SK-N-DZ (cell line): ENCODE measurements around the gene SEMA3F.
"Not testable (repeated sequence)": the region's sequence is repeated elsewhere in the genome, so short reads cannot be mapped to it uniquely, and the experiment has no call there.

Experiments used
- DNase-seq: peaks from one replicate; pipeline ENCODE4 v3.0.0-alpha.2; 2015; ENCODE audit warnings: low spot score

Gene SEMA3F

DNA sequence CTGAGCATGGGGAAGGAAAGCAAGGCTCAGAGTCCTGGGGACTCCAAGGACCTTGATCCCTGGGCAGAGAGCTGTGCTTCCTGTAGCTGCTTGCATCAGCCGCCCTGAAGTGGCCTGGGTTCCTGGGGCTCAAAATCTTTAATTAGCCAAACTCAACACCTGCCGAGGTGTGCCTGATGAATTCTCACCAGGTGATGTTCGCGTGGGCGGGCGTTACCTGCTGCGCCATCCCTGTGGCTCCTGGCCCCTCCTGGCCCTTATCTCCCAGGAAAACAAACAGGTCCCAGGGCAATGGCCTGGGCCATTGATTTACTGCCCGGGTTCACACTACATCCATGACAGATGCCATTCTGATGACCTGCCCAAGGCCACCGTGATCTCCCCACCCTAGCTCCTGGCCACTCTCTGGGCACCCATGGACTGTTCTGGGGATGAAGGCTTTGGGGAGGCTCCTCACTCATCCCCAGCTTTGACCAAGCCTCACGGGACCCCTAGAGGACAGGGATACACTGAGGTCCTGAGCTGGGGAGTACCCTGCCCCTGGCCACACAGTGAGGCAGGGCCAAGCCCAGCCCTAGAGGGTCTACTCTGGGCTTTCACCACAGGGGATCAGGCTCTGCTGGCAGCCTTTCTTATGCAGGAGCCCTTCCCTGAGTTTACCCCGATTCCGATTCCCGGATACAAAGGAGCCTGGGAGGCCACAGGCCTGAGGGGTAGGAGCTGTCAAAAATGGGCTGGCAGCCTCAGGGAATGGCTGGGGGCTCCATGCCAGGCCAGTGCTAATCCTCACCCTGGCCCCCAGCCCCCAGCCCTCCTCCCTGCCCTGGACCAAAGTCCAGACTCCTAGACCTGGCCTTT is 55.6 kb downstream of the SEMA3F start:
- no peak for DNase-seq

- not testable (repeated sequence) for DNase-seq
Measured at GRCh38 chr3:50211368-50211717, 56.2 kb downstream of the SEMA3F start.

DNA sequence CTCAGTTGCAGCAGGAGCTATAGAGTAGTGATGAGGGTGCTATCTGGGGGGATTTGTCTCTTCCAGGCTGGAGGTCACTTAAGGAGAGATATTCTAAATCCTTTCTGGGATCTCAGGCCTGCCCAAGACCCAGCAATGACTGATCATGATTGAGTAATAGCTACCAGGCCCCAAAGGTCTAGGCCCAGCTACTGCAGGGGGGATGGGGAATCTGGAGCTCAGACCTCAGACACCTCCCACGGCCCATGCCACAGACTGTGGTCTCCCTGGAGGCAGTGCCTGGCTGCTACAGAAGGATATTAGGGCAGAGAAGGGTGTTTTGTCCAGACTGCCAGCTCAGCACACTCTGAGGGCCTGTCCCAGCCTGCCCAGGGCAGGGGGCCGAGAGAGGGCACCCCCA is 56.8 kb downstream of the SEMA3F start:
- DNase-seq, result no peak

- DNase-seq, result no peak
Measured at GRCh38 chr3:50212502-50212901, 57.4 kb downstream of the SEMA3F start.

DNA sequence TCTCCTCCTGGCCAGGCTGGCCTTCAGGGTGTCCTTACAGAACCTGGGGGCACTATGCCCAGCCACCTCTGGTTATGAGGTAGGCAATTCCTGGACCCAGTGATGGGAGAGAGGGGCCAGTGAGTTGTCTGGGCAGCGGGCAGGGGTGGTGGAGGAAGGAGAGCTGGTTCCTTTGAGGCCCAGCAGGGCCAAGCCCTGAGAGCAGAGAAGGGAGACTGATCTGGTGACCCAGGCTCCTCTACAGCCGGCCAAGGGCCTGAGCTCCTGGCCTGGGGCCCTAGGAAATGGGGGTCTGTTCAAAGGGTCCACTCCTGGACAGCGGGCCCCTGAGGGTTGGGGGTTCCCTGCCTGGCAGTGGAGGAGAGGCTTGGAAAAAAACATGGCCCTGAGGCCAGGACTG is 57.8 kb downstream of the SEMA3F start:
- DNase-seq, result no peak

GRCh38 chr3:50213373-50213772 is 58.2 kb downstream of the SEMA3F start:
- DNase-seq, result no peak

- DNase-seq, result no peak
Measured at GRCh38 chr3:50214824-50215223, 59.7 kb downstream of the SEMA3F start.

- no peak for DNase-seq
Measured at GRCh38 chr3:50215529-50215928, 60.4 kb downstream of the SEMA3F start.

- DNase-seq, result no peak
Measured at GRCh38 chr3:50217681-50218080, 62.6 kb downstream of the SEMA3F start.

- DNase-seq, result no peak
Measured at GRCh38 chr3:50218448-50218847, 63.3 kb downstream of the SEMA3F start.

GRCh38 chr3:50219285-50219684 is 64.2 kb downstream of the SEMA3F start:
- no peak for DNase-seq

DNA sequence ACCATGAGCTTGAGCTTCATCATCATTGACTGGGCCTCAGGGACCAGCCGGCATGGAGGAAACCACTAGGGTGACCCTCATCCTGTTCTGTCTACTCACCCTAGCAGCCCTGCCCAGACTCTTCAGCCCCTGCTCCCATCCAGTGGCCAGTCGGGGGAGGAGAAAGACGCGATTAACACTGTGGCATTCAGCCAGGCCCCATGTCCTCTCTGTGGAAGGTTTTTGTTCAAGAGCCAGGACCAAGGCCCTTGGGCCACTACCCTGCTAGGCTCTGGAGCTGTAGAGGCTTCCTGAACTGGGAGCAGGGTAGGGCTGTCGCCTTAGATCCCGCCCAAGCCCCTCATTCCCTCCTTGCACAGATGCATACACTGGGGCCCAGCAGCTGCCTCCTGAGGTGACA is 65.0 kb downstream of the SEMA3F start:
- DNase-seq, result no peak

DNA sequence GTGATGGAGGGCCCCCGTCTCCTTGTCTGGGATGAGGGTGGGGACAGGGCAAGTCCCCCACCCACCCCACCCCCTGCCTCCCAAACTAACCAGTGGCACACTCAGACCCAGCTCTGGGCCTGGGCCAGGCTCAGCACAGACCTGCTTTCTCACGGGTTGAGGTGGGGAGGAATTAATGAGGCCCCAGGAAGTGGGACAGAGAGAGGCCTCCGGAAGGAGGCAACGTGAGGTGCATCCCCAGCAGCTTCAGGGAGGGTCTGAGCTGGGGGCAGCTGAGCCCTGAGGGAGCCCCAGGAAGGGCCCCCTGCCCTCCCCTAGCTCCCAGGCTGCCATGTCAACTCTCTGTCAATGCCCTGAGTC is 65.9 kb downstream of the SEMA3F start:
- DNase-seq, result no peak

DNA sequence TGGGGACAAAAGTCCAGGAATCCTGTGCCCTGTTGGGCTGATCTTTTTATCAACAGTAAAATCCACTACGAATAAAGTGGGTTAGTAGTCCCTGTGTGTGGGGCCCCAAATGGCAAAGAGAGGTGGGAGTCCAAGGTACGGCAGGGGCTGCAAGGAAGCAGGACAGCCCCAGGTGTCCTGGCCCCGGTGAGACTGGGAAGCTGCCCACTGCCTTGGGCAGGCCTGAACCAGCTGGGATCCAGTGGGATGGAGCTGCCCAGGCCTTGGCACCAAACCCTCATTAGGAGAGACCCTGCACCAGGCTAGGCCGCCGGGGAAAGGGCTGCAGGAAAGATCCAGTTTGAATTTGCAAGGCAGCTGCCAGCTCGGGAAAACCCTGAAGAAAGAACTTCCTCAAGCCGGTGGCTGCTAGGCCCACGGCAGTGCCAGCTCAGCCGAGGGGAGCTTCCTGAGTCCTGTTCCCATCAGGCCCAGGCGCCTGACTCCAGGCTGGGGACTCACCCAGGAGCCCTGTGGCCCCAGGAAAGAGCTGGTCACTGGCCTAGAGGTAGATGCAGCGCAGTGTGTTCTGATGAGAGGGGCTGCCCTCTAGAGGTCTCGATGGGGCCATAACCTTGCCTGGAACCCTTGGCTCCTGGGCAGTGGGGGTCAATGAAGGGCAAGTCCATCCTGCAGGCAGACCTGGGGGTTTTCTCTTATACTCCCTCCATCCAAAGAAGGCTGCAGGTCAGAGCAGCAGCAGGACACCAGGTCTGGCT is 66.5 kb downstream of the SEMA3F start:
- no peak for DNase-seq

GRCh38 chr3:50222169-50222528 is 67.0 kb downstream of the SEMA3F start:
- no peak for DNase-seq

DNA sequence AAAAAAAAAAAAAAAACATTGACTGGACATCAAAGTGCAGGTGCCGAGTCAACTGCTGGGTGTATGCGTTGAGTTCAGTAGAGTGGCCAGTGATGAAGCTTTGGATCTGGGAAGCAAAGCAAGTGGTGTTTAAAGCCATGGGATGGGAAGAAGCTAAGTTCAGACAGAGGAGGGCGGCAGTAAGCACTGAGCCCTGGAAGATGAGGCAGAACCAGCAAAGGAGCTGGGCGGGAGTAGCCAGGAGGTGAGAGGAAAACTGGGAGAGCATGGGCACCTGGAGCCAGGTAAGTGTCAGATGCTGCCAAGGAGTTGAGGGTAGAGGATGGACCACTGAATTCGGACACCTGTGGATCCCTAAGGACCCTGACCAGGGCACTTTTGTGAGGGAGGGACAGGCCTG is 69.5 kb downstream of the SEMA3F start:
- DNase-seq, result no peak

GRCh38 chr3:50226888-50227389 is 71.8 kb downstream of the SEMA3F start:
- no peak for DNase-seq

- DNase-seq, result peak; percentile 88
Measured at GRCh38 chr3:50227390-50228183, 72.5 kb downstream of the SEMA3F start.

DNA sequence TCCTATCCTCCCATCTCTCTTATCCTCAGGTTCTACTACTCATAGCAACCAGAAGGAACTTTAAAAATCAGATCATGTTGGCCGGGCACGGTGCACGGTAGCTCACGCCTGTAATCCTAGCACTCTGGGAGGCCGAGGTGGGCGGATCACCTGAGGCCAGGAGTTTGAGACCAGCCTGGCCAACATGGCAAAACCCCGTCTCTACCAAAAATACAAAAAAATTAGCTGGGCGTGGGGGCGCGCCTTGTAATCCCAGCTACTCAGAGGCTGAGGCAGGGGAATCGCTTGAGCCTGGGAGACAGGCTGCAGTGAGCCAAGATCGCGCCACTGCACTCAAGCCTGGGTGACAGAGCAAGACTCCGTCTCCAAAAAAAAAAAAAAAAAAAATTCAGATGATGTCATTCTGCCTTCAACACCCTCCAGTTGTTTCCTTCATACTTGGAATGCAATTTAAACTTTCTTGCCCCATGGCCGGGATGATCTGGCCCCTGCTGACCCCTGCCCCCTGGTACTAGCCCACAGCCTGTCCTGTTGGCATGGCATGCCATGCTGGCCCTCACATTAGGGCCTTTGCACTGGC is 73.2 kb downstream of the SEMA3F start:
- not testable (repeated sequence) for DNase-seq

DNA sequence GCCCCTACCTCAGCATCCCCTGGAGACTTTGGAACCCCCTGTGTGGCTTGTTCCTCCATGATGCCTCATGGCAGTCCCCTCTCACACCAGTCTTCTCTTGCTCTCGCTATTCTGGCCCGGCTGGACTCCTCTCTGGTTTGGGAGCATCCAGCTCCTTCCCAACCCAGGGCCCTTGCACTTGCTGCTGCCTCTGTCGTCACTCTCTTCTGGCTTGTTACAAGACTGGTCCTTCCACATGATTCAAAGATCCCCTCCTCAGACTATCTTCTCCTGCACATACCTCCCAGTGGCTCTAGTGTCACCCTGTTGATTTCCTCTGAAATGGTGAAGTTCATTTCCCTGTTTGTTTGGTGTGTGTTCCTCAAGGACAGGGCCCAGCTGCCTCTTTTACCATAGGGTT is 74.4 kb downstream of the SEMA3F start:
- DNase-seq, result no peak

- DNase-seq, result no peak
Measured at GRCh38 chr3:50230104-50230793, 75.1 kb downstream of the SEMA3F start.
